Transverse colon (tissue), 3 donors: ENCODE measurements around the gene DNAH8.

ENCODE experiments used
- CTCF ChIP-seq, 5 experiments: fragments of 200-600 bp in 3 of 5; fragments of 450-650 bp in 2 of 5; sonication (generic) in 3 of 5; IDR thresholded peaks; 1 replicate in 2 of 5; 2 replicates in 3 of 5; pipeline ENCODE4 v1.5.1; 2016 to 2017; ENCODE audit warnings: antibody characterized with exemption in 5 of 5, inconsistent platforms in 3 of 5, mild to moderate bottlenecking in 2 of 5, moderate library complexity in 1 of 5
- EP300 ChIP-seq: sonication (generic); formaldehyde crosslinking; IDR thresholded peaks from one replicate; pipeline ENCODE4 v1.6.1; 2017; ENCODE audit warnings: antibody characterized with exemption, low read depth
- POLR2A ChIP-seq: fragments of 450-650 bp; IDR thresholded peaks from one replicate; pipeline ENCODE4 v1.6.1; 2016; ENCODE audit warnings: antibody characterized with exemption, mild to moderate bottlenecking, moderate library complexity

- TF ChIP-seq POLR2A: no peak
- no peak for TF ChIP-seq CTCF (IDR thresholded peaks at IDR 0.05)
- no peak for TF ChIP-seq EP300
Measured at GRCh38 chr6:38909015-38909730, 194.1 kb downstream of the DNAH8 start.
